Hippocampal formation (tissue), 2 donors: Measurements from ENCODE around the gene MORN3.

Source experiments
- DNase-seq, 2 donors: peaks; one replicate each; lab custom pipeline; 2025; lab: John Stamatoyannopoulos, UW

MORN3 gene

GRCh38 chr12:121602766-121603165 lies 66.7 kb downstream of the MORN3 start:
- no peak for DNase-seq

GRCh38 chr12:121600702-121601336 lies 68.6 kb downstream of the MORN3 start:
- no peak for DNase-seq
